ENCODE measurements around the gene DYNLT1.
"Not testable (repeated sequence)": the region's sequence is repeated elsewhere in the genome, so short reads cannot be mapped to it uniquely, and the experiment has no call there.

DYNLT1 gene

GRCh38 chr6:158644231-158645063 lies at the start of gene DYNLT1:
TSS of gene DYNLT1 (minus strand) at chr6:158644743. CDS start at chr6:158644708, 35 bp downstream.
- peak; percentile 92 to 94 for DNase-seq

GRCh38 chr6:158688860-158689259 lies 44.3 kb upstream of the DYNLT1 start:
- DNase-seq: no peak

DNA sequence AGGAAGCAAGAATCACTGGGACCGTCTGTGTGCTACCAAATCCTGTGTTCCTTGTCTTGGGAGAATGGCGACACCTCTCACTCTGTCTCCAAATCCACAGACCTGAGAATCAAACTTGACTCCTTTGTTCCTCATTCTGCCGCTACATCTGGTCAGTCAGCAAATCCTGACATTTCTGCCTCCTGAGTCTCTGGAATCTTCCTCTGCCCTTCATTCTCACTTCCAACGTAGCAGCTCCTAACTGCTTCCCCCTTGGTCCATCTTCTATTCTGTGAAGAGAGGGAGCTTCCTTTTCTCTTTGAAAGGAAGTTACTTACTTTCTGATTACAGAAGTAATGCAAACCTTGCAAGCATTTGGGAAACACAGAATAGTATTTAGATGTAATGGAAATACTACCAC lies 43.0 kb upstream of the DYNLT1 start:
- no peak for DNase-seq

DNA sequence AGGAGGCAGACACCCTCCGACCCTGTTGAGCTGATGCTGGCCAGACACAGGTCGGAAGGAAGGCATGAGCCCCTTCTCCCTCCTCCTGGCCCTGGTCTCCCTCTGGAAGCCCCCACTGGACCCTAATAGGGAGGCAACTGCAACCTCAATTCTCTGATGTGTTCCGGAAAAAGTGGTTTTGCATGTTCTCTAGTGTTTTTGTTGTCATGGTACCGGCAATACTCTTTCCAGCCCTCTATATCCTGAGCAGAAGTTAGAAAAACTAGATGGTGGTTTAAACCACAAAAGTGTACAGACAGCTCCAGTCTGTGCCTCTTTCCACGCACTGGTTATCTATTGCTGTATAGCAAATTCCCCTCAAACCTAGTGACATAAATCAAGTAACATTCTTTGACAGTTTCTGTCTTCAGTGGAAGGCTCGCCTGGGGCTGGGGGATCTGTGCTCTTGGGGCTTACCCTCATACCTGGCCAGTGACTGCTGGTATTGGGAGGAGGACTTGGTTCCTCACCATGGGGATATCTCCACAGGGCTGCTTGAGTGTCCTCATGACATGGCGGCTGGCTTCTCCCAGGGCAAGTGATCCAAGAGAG lies 42.3 kb upstream of the DYNLT1 start:
- peak; percentile 19 to 29 for DNase-seq

DNA sequence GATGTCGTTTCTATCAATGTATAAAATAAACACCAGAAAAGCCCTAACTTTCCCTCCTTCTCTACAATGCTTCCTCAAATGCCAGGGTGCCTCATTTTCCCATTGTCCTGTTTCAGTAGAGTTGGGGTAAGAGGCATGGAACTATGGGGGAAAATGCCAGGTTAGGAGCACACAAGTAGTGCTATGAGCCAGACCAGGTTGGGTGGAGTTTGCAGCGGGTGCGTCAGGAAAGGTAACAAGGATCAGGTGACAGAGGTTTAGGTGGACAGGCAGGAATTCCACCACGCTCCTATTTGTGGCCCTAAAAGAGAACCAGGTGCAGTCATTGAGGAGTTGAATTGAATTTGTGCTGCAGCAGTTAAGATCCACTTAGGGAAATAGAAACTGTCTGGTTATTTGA lies 41.8 kb upstream of the DYNLT1 start:
- DNase-seq: no peak

- no peak for DNase-seq
Observed at GRCh38 chr6:158684745-158685324, 40.3 kb upstream of the DYNLT1 start.

DNA sequence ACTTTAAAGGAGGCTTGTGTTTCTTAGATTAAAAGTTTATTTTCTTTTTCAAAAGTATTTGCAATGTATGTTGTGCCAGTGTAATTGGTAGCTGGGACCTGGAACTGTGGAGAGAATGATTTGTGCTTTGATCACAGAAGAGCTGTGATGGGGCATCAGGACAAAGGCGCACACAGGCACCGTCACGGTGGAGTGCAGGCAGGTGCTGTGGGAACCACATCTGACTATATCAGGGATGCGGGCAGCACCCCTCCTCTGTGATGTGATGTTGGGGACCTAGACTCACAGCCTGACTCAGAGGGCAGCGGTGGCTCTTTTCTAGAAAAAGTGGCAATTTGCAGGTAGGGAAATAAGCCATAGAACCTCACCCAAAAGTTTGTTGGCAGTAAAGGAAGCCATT lies 39.8 kb upstream of the DYNLT1 start:
- no peak for DNase-seq

DNA sequence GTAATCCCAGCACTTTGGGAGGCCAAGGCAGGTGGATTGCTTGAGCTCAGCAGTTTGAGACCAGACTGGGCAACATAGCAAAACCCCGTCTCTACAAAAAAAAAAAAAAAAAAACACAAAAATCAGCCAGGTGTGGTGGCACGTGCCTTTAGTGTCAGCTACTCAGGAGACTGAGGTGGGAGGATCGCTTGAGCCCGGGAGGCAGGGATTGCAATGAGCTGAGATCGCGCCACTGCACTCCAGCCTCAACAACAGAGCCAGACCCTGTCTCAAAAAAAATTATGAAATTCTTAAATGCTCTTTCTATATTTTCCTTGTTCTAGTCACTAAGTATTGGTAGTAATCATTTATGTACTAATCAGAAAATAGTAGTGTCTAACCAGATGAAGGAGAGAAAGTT lies 35.9 kb upstream of the DYNLT1 start:
- DNase-seq: no peak

GRCh38 chr6:158680015-158680414 lies 35.5 kb upstream of the DYNLT1 start:
- no peak for DNase-seq

DNA sequence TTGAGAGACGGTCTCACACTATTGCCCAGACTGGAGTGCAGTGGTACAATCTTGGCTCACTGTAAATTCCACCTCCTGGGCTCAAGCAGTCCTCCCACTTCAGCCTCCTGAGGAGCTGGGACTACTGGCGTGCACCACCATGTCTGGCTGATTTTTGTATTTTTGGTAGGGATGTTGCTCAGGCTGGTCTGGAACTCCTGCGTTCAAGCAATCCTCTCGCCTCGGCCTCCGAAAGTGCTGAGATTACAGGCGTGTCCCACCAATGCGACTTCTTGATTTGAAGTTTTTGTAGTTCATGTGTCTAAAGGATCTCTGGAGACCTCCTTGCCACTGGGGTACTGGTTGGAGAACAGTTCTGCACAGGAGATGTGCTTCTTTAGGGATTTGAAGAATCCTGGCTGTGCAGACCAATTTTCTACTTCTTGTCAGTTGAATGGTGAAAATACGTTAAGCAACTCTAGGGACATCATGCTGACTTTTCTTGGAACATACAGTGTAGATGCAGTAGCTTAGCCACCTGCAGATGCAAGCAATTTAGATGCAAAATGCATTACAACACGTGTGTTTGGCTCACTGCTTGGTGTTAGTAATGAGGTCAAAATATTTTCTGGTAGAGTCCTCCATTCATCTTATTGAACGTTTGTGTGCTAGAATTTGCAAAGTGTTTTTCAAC lies 33.5 kb upstream of the DYNLT1 start:
- DNase-seq: no peak

DNA sequence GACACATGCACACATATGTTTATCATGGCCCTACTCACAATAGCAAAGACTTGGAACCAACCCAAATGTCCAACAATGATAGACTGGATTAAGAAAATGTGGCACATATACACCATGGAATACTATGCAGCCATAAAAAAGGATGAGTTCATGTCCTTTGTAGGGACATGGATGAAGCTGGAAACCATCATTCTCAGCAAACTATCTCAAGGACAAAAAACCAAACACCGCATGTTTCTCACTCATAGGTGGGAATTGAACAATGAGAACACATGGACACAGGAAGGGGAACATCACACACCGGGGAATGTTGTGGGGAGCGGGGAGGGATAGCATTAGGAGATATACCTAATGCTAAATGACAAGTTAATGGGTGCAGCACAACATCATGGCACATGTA lies 32.6 kb upstream of the DYNLT1 start:
- DNase-seq: not testable (repeated sequence)

DNA sequence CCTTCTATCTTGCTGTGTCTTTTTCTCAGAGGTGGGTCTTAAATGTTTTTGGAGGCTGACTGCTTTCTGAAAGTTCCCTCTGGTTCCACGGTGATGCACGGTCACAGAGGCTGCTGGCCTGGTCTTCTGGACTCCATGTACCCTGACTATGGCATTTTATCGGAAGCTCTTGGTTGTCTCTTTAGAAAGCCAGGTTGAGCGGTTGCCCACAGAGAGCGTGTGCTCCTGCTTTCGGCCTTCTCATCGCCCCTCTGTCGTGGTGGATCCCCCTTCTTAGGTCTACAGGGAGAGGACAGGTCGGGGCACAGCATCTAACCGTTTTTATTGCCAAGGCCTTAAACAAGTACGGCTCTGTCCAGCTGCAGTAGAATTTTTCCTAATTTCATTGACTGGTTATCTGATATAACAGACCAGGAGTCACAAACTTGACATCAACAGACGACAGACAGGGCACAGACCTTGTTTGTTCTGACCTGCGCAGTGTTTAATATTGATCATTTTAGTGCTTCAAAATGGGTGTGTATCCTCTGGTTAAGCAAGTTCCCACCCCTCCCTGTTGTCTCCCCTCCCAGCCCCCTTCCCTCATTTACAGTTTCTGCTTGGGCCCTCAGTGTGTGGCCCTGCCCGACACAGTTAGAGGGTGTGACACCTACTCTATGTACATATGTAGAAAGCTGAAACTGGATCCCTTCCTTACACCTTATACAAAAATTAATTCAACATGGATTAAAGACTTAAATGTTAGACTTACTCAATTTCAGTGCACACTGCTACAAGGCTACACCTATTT lies 30.0 kb upstream of the DYNLT1 start:
- no peak for DNase-seq

- DNase-seq: no peak
Observed at GRCh38 chr6:158672726-158673125, 28.2 kb upstream of the DYNLT1 start.

- DNase-seq: not testable (repeated sequence)
Observed at GRCh38 chr6:158672119-158672518, 27.6 kb upstream of the DYNLT1 start.

DNA sequence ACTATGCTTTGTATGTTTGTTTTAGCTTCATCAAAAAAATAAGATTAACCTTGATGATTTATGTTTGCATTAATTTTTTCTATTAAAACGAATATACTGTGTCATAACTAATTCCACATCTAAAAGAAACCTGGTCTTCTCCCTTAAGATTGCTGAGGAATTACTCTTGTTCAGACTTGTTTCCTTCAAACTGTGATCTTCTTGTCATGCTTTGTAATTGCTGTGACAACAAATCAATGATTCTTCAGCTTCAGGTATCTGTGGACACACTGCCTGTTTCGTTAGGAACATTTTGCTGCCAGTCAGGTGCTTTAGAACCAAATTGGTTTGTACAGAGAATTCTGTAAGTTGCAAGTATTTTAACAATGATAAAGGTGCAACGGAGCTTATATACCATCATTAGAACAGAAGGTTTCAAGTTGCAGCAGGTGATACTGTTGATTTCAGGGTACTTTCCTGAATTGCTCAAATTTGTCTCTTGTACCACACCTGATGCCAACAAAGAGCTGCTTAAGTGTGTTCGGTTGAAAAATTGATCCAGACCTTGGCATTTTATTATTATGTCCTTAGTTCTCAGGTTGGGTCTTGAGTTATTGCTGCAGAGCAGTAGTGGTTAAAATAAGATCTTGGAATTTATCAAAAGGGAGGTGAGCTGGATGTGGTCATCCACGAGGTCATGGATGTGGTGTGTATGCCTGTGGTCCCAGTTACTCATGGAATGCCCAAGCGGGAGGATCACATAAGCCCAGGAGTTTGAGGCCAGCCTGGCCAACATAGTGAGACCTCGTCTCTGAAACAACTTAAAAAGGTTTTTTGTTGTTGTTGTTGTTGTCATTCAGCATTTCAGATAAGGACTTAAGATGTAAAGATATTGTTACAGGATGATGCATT lies 24.8 kb upstream of the DYNLT1 start:
- DNase-seq: no peak

- DNase-seq: no peak
Observed at GRCh38 chr6:158668707-158669103, 24.2 kb upstream of the DYNLT1 start.

GRCh38 chr6:158667360-158667981 lies 22.9 kb upstream of the DYNLT1 start:
- DNase-seq: no peak

GRCh38 chr6:158666628-158667359 lies 22.3 kb upstream of the DYNLT1 start:
- DNase-seq: no peak

DNA sequence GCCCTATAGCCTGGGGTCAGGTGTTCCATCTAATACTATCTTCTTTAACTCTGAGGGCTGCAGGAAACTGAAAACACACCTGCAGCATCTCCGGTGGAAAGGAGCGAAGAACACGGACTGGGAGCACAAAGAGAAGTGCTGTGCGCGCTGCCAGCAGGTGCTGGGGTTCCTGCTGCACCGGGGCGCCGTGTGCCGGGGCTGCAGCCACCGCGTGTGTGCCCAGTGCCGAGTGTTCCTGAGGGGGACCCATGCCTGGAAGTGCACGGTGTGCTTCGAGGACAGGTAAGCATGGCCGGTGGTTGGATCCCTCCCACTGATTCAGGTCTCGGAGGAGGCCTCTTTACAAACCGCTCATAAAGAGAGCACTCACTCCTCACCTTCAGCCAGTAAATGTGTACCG lies 20.8 kb upstream of the DYNLT1 start:
- DNase-seq: no peak

GRCh38 chr6:158663625-158664165 lies 19.2 kb upstream of the DYNLT1 start:
- DNase-seq: no peak

Measured in stimulated activated CD4-positive, alpha-beta T cell treated with anti-CD3 and anti-CD28 coated beads, Interleukin-2, amount 100 ng/mL, for 24 hours (primary cell).